ENCODE results near the gene PIGL.

DNA sequence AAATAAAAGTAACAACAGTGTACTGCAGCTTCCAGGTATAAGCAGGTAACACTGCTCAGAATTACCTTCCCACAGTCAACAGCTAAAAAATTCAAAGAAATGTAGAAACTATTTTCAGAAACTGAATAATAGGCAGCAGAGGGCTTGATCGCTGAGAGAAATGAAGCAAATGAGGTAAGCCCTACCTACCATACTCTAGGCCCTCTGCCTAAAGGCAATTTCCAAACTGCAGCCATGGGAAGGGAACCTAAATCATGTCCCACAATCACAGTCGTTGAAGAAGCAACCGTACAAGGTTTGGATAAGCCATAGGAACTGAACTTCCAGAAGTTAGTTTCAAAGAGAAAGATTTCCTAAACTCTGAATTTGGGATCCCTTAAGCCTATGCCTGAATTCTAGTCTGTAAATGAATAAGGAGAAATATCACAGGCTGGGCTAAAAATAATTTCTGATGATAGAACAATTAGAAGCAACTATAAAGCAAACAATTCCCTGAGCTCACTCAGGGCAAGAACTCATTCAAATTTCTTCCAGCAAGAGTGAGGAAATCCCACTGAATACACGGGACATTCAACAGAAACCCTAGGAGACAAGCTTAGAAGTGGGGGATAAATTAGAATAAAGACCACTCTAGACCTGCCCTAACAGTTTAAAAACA is 26.2 kb upstream of the PIGL start:
- TF ChIP-seq, protein P1, sequence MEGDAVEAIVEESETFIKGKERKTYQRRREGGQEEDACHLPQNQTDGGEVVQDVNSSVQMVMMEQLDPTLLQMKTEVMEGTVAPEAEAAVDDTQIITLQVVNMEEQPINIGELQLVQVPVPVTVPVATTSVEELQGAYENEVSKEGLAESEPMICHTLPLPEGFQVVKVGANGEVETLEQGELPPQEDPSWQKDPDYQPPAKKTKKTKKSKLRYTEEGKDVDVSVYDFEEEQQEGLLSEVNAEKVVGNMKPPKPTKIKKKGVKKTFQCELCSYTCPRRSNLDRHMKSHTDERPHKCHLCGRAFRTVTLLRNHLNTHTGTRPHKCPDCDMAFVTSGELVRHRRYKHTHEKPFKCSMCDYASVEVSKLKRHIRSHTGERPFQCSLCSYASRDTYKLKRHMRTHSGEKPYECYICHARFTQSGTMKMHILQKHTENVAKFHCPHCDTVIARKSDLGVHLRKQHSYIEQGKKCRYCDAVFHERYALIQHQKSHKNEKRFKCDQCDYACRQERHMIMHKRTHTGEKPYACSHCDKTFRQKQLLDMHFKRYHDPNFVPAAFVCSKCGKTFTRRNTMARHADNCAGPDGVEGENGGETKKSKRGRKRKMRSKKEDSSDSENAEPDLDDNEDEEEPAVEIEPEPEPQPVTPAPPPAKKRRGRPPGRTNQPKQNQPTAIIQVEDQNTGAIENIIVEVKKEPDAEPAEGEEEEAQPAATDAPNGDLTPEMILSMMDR (conservative IDR thresholded peaks at IDR 0.05 in 1 of 2, IDR thresholded peaks at IDR 0.05 in 1 of 2; ENCODE audit: low read depth in 1 of 2, low read length in 2 of 2), result no peak
- no peak for TF ChIP-seq EZH2 (IDR thresholded peaks at IDR 0.05; ENCODE audit: low read length, missing control alignments)
